Suprapubic skin (tissue), 3 donors: ENCODE results near the gene DGKB.

Source experiments
- EP300 ChIP-seq: sonication (generic); formaldehyde crosslinking; IDR thresholded peaks from one replicate; pipeline ENCODE4 v1.6.1; 2017; ENCODE audit warnings: antibody characterized with exemption
- POLR2A ChIP-seq, 2 donors: fragments of 450-650 bp; IDR thresholded peaks; one replicate each; pipeline ENCODE4 v1.6.1; 2017; ENCODE audit warnings: antibody characterized with exemption in 2 of 2, mild to moderate bottlenecking in 2 of 2, moderate library complexity in 2 of 2
- TF ChIP-seq, protein P1 (sequence below), 2 donors: fragments of 200-600 bp in 1 of 2; fragments of 450-650 bp in 1 of 2; sonication (generic) in 1 of 2; IDR thresholded peaks; one replicate each; pipeline ENCODE4 v1.5.1; 2016 to 2019; ENCODE audit warnings: antibody characterized with exemption in 2 of 2, mild to moderate bottlenecking in 1 of 2, moderate library complexity in 1 of 2

DNA sequence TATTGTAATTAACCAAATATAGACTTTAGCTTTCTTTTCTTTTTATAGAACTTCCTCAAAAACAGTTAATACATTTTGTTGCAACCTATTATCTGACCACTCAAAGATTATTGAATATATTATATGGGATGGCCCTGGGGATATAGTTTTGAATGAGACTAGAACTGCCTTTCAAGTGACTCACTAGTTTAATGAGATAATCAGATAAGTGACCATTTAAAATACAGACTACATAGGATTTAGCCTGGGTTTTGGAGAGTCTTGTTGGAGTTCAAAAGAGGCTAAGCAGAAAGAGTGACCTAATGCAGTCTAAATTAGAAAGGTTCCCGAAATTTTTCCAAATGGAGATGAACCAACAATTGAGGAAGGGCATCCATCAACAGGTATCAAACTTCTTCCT is 607.9 kb downstream of the DGKB start:
- TF ChIP-seq, protein P1, sequence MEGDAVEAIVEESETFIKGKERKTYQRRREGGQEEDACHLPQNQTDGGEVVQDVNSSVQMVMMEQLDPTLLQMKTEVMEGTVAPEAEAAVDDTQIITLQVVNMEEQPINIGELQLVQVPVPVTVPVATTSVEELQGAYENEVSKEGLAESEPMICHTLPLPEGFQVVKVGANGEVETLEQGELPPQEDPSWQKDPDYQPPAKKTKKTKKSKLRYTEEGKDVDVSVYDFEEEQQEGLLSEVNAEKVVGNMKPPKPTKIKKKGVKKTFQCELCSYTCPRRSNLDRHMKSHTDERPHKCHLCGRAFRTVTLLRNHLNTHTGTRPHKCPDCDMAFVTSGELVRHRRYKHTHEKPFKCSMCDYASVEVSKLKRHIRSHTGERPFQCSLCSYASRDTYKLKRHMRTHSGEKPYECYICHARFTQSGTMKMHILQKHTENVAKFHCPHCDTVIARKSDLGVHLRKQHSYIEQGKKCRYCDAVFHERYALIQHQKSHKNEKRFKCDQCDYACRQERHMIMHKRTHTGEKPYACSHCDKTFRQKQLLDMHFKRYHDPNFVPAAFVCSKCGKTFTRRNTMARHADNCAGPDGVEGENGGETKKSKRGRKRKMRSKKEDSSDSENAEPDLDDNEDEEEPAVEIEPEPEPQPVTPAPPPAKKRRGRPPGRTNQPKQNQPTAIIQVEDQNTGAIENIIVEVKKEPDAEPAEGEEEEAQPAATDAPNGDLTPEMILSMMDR (IDR thresholded peaks at IDR 0.05), result no peak
- no peak for TF ChIP-seq EP300
- no peak for TF ChIP-seq POLR2A (IDR thresholded peaks at IDR 0.05)
